GM19240 (cell line): ENCODE data around the gene GNAT3.

Experiments used
- DNase-seq: peaks from one replicate; pipeline ENCODE4 v3.0.0; 2011; ENCODE audit warnings: low spot score; ENCODE audit not compliant: insufficient read length

The GNAT3 gene

GRCh38 chr7:80500325-80500724 lies 11.5 kb downstream of the GNAT3 start:
- DNase-seq: no peak

DNA sequence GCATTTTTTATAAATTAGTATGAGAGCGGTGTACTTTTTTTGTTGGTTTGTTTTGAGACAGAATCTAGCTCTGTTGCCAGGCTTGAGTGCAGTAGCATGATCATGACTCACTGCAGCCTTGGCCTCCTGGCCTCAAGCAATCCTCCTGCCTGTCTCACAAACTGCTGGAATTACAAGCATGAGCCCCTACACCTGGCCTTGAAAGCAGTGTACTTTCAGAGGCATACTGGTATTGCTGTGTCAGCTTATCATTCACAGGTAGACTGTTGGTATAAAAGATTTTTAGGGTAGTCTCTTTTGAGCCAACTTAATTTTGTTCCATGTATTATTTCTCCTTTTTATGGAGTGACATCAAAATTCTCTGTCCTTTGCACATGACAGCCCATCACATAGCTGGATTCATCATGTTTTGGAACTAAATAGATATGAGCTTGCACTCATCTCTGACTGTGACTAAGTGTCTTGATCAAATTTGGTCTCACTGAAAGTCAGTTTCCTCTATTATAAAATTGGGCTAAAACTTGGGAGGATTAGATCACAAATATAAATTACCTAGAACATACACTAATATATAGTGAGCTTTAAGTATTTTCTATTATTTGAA lies 12.4 kb downstream of the GNAT3 start:
- no peak for DNase-seq

- DNase-seq: no peak
Measured at GRCh38 chr7:80498481-80499349, 13.1 kb downstream of the GNAT3 start.

GRCh38 chr7:80496586-80496985 lies 15.3 kb downstream of the GNAT3 start:
- DNase-seq: no peak

DNA sequence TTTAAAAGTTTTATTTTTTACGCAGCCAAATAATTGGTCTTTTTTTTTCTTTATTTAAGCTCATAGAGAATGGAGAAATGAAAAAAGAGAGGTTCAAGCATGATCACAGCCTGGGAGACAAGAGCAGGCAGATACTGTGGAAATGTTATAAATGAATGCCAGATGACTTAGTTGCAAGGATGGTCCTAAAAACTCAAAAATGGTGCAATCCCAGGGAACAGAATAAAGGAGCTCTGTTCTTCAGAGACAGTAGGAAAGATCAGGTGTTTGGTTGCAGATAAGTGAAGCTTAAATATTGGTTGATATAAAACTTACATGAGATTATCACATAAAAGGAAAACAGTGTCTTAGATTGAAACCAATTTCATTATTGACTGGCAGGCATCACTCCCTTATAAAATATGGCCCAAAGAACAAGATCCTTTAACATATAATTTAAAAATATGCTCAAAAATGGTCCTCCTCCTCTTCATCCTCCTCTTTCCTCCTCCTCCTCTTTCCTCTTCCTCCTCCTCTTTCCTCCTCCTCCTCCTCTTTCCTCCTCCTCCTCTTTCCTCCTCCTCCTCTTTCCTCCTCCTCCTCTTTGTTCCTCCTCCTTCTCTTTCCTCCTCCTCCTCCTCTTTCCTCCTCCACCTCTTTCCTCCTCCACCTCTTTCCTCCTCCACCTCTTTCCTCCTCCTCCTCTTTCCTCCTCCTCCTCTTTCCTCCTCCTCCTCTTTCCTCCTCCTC lies 18.6 kb downstream of the GNAT3 start:
- DNase-seq: no peak

- DNase-seq: no peak
Measured at GRCh38 chr7:80491462-80491861, 20.4 kb downstream of the GNAT3 start.

- DNase-seq: no peak
Measured at GRCh38 chr7:80488851-80489370, 23.0 kb downstream of the GNAT3 start.

GRCh38 chr7:80488406-80488805 lies 23.5 kb downstream of the GNAT3 start:
- DNase-seq: no peak

DNA sequence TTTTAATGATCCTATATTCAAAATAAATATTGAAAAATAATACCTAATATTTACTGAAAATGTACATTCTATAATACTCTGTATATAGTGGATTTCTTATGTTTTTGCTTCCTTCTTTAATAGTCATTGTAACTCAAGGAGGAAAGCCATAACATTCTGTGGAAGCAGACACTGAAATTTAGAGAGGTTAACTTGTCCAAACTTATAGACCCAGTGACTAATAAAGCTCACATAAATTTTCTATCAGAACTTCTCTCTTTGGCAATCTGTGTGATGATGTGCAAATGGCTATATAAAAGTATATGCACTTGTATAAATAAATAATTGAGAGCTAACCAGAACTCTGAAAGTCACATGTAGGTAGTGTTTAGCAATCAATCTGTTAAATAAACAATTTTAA lies 26.1 kb downstream of the GNAT3 start:
- DNase-seq: no peak

DNA sequence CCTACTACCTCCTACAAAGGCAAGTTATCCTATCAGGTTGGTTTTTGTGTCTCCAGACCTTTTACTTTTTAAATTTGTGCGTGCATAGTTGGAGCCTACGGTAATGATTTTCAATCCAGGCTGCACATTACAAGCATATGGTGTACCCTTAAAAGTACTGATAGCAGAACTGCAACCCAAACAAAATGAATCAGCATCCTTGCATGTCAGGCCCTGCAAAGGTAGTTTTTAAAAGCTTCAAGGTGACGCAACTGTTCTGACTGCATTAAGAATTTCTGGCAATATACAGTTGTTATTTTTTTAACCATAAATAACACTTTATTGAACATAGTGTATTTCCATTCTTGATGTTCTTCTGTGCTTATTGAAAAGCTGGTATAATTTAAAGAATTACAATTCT lies 28.9 kb downstream of the GNAT3 start:
- DNase-seq: no peak

DNA sequence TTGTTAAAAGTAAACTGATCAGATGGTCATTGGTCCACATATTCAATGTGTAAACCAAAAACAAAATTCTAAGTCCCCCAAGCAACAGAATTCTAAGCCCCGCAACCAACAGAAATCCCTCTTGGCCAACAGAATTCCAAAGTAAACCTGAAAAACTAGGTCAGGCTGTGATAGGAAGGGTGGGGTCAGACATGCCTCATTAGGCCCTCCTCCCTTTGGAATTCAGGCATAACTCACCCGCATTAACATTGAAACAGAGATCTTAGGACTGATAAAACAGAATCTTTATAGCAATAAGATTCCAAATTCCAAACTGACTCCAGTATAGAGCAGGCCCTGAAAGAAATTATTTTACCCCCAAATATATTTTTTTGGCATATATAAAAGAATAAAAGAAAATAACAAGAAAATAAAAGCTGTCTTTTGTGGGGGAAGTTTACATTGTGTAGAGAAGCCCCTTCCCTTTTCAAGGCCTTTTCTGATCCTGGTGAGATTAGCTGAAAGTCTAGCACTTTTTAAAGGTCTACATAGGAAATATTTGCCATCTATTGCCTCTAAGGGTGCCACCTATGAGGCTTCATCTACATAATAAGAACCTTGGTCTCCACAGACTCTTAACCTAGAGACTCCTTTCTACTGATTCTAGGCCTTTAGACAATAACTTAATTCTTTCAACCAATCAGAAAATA lies 30.5 kb downstream of the GNAT3 start:
- no peak for DNase-seq

DNA sequence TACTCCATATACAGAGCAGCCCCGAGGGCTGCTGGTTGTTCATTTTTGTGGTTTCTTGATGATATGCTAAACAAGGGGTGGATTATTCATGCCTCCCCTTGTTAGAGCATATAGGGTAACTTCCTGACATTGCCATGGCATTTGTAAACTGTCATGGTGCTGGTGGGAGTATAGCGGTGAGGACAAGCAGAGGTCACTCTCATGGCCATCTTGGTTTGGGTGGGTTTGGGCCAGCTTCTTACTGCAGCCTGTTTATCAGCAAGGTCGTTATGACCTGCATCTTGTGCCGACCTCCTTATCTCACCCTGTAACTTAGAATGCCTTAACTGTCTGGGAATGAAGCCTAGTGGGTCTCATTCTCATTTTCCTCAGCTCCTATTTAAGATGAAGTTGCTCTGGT lies 31.3 kb downstream of the GNAT3 start:
- DNase-seq: no peak

- no peak for DNase-seq
Measured at GRCh38 chr7:80478683-80479082, 33.2 kb downstream of the GNAT3 start.

- no peak for DNase-seq
Measured at GRCh38 chr7:80476035-80476434, 35.8 kb downstream of the GNAT3 start.

DNA sequence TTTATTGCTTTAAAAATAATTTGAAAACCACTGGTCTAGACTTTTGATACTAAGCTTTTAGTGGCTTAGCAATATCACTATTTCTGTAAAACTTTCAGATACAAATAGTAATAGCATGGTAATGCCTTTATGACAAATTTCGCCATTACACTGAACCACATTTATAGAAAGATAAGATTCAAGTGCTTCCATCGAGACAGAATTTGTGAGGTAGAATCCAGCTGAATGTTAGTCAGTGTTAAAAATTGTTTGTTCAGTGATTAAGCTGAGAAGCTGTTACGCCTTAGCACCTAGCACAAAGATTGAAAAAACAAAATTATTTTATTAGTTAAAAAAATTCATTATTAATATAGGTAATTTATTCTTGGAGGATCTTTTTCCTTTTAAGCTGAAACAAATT lies 36.5 kb downstream of the GNAT3 start:
- DNase-seq: no peak

DNA sequence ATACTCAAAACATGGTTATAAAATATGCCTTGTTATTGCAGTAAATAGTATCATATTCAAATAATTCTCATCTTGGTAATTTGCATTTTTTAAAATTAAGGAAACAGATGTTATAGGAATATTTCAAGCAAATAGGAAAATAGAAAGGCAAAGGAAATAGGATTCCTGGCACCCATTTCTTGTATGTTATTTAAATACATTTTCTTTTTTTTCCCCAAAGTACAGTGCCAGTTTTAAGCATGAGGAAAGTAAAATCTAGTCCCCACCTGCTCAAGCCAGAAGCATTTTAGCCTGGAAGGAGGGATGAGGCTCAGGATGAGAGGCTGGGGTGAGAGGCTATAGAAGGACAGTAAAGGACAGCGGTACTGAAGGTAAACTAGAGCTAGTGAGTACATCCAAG lies 38.1 kb downstream of the GNAT3 start:
- no peak for DNase-seq

DNA sequence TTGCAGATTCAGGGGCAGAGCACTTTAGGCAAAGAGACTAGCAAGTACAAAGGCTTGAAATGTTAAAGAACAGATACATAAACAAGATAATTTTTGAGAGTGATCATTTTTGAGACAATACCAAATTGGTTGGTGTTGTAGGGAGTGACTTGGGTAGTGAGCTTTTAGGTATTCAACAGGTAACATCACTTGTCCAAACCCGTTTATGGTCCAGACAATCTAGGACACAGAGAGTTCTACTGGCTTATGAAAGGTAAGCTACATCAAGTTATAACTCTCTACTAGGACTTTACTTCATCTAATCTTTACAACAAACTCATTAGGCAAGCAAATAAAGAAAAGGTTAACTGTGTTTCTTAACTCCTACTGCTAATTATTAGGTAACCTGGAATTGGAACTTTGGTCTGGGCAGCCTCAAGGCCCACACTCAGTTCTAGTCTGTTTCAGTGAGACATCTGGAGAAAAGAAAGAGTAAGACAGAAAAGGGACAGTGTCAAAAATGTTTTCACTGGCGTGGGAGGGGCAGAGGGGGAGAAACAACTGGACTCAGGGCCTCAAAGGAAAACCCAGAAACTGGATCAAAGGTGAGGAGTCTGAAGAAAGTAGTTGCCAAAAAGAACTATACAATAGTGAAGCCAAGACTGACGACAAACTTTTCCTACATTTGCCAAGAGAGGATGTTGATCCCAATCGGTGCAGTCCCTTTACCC lies 39.2 kb downstream of the GNAT3 start:
- DNase-seq: no peak

GRCh38 chr7:80468931-80469714 lies 42.7 kb downstream of the GNAT3 start:
- DNase-seq: no peak

- DNase-seq: no peak
Measured at GRCh38 chr7:80467069-80467468, 44.8 kb downstream of the GNAT3 start.

DNA sequence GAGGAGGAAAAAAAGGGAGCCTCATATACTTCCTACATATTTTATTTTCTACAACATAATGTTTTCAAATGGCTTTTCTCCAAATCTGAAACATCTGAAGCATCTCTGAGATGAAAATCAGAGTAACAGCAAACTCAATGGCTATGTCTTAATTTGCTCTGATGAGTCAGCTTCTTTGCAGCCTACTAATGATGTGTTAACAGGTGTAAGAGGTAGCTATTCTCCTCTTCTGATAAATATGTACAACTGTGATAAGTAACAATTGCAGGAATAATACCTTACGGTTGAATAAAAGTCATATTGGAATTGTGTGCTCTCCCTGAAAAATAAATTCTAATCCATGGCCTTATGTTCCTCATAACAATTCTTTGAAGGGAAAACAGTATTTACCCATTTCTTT lies 45.2 kb downstream of the GNAT3 start:
- no peak for DNase-seq
